Left ventricle myocardium inferior (tissue), 1 donor: ENCODE results near the gene ACO1. TPM values are rescaled to one million over a fixed set of nuclear protein-coding genes. Genes with fewer than 3 reads are reported as not detected.

Experiments used
- DNase-seq: peaks from one replicate; pipeline ENCODE4 v3.0.0-alpha.2; 2020
- H3K27ac ChIP-seq: fragments of 200-600 bp; replicated peaks from 2 replicates; pipeline ENCODE4 v1.8.0; 2021
- H3K27me3 ChIP-seq: fragments of 200-600 bp; 2 replicates; pipeline ENCODE4 v1.8.0; 2021; ENCODE audit warnings: low read depth
- H3K36me3 ChIP-seq: fragments of 200-600 bp; 2 replicates; pipeline ENCODE4 v1.8.0; 2021
- H3K4me1 ChIP-seq: fragments of 200-600 bp; 2 replicates; pipeline ENCODE4 v1.8.0; 2021
- H3K4me3 ChIP-seq: fragments of 200-600 bp; 2 replicates; pipeline ENCODE4 v1.8.0; 2021; ENCODE audit warnings: mild to moderate bottlenecking, moderate library complexity
- H3K9me3 ChIP-seq: fragments of 200-600 bp; replicated peaks from 2 replicates; pipeline ENCODE4 v1.8.0; 2021
- intact Hi-C: fragments of 100-400 bp; cut with micrococcal nuclease; formaldehyde crosslinking; loops from one replicate; pipeline ENCODE4 v1.11.0; 2022
- long read RNA-seq: library from polyadenylated mRNA; unstranded; transcript quantifications from one replicate; pipeline ENCODE4 v2.0.0, GENCODE V29; 2021
- total RNA-seq: library from RNA; stranded (reverse); fragmentation: NEBNext Ultra II Directional; extraction: Animal tissue kit (Norgen Biotek cat#: 25700); gene quantifications from one replicate; pipeline ENCODE4 v1.2.1, GENCODE V29; 2021
- TF ChIP-seq, protein P1 (sequence below): fragments of 200-600 bp; IDR thresholded peaks from 2 replicates; pipeline ENCODE4 v1.8.0; 2021; ENCODE audit warnings: antibody characterized with exemption, mild to moderate bottlenecking, borderline replicate concordance
- donor health status: DM: no; HTN: yes; CAD: no; lungs with severe emphysema.

Gene ACO1
- total RNA-seq, result 62.7 TPM
- long read RNA-seq, full-length matches to known transcripts, result 272 of 304 reads
- long read RNA-seq, partial matches to known transcripts, result 25 of 304 reads
- long read RNA-seq, other reads (novel, unspliced or antisense), result 7 of 304 reads

DNA sequence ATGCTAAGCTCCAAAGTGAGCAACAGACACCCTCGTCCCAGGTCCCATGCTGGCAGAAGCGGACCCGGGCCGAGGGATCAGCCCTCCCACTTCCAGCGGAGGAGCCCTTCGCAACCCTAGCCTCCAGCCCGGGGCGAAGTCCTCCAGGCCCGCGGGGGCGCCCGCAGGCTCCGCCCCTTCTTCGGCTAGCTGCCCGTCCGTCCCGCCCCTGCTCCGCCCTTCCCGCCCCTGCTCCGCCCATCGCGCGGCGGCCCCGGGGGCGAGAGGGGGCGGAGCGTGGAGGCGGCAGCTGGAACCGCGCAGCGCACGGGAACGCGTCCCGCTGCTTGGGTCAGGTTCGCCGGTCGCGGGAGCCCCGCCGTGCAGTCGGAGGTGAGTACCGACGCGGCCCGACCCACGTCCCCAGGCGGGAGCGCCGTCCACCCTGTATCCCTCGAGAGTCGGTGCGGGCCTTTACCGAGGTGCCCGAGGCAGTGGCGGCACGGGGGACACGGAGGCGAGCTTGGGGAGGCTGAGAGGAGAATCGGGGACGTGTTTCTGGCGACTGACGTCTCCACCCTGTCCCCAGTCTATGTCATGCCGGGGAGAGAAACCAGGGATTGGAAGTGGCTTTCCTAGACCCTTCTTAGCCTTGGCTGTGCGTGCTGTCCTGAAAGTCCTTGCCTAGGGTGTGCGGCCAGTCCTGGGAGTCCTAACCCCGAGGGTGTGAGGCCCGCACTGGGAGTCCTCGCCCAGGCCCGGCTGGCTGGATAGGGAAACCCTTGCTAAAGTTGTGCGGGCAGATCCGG lies at the start of gene ACO1:
TSS of gene ACO1 (plus strand) at position 280 of the 788 bp plus-strand sequence. CDS start 20,864 bp downstream, outside the sequence.
- H3K4me1 ChIP-seq, result peaks cover 49% of the 10 kb centered on the region
- no peaks in the 10 kb centered on the region for H3K27me3 ChIP-seq
- peak within 1 kb of the TSS; percentile 87 for H3K4me3 ChIP-seq
- peak; percentile 92 for DNase-seq
- H3K9me3 ChIP-seq, result no peaks in the 10 kb centered on the region
- H3K36me3 ChIP-seq, result no peaks in the 10 kb centered on the region
- TF ChIP-seq, protein P1, sequence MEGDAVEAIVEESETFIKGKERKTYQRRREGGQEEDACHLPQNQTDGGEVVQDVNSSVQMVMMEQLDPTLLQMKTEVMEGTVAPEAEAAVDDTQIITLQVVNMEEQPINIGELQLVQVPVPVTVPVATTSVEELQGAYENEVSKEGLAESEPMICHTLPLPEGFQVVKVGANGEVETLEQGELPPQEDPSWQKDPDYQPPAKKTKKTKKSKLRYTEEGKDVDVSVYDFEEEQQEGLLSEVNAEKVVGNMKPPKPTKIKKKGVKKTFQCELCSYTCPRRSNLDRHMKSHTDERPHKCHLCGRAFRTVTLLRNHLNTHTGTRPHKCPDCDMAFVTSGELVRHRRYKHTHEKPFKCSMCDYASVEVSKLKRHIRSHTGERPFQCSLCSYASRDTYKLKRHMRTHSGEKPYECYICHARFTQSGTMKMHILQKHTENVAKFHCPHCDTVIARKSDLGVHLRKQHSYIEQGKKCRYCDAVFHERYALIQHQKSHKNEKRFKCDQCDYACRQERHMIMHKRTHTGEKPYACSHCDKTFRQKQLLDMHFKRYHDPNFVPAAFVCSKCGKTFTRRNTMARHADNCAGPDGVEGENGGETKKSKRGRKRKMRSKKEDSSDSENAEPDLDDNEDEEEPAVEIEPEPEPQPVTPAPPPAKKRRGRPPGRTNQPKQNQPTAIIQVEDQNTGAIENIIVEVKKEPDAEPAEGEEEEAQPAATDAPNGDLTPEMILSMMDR, result no peak
- intact Hi-C loops, result loop anchor here (10.0 kb wide), 1 partner anchor 50 kb away; no protein-coding TSS in a partner anchor
- H3K27ac ChIP-seq, result peak within 1 kb of the TSS; percentile 90

DNA sequence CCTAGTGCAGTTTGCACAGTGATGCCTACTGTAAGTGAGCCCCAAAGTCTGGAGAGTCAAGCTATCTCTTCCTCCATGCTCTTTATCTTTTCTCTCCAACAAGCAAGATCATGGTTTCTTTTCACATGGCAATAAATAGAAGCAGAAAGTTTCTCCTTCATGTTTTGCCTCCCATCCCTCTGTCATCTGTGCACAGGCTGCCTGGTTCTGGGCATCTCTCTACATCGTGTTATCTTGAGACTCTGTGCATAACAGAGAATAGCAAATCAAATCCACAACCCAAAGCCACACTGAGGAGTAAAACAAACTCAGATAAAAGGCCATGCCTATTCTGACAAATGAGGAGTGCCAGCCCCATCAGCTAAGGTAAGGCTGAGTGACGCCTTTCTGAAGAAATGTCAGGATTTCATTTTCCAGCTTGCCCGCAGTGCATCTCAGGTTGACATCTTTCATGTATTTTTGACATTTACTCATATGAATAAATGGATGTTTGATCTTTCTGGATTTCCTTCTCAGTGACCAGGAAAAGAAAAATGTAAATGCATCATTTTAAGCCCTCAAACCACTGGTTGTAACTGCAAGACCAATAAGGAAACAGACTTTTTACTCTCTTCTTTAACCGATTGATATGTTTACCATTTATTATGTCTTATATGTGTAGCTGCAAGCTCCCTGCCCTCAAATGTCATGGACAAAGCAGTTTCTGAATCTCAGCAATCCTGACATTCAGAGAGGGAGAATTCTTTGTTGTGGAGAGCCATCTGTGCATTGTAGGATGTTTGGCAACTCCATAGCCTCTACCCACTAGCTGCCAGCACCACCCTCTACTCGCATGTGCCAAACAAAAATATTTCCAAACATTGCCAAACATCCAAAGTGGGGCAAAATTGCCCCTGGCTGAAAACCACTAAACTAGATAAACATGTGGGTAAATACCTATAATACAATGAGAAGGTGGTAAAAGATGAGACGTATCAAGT lies 49.2 kb upstream of the ACO1 start:
- intact Hi-C loops, result no loop called here
- TF ChIP-seq, protein P1, result no peak

GRCh38 chr9:32339424-32339823 lies 45.0 kb upstream of the ACO1 start:
- TF ChIP-seq, protein P1, result no peak
- no peak overlapping the region for H3K4me3 ChIP-seq
- no peaks in the 10 kb centered on the region for H3K36me3 ChIP-seq
- H3K27ac ChIP-seq, result no peak overlapping the region
- H3K27me3 ChIP-seq, result no peaks in the 10 kb centered on the region
- H3K4me1 ChIP-seq, result no peaks in the 10 kb centered on the region
- intact Hi-C loops, result no loop called here
- no peak for DNase-seq
- no peaks in the 10 kb centered on the region for H3K9me3 ChIP-seq

More for the DNA sequence above, 49.2 kb upstream of the ACO1 start:
- DNase-seq, result no peak
- Histone ChIP-seq H3K27ac (no peak overlapping the region), H3K27me3 (no peaks in the 10 kb centered on the region), H3K9me3 (no peaks in the 10 kb centered on the region), H3K36me3 (no peaks in the 10 kb centered on the region), H3K4me1 (no peaks in the 10 kb centered on the region), H3K4me3 (no peak overlapping the region)

DNA sequence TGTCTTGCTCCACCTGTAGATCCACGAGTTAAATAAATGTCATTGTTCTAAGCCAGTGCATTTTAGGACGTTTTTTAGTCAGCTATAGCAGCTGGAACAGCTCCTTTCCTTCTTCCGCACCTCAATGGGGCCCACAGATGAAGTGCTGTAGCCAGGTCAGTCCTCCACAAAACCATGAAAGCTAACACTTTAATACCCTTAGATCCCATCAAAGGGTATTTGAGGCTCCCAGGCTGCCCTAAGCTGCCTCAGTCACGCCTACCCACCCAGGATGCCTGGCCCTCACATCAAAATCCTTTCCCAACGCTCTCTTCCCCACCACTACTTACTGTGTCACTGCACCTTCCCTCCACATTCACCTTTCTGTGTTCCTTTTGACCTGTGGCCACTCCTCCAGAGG lies 44.1 kb upstream of the ACO1 start:
- TF ChIP-seq, protein P1, result no peak
- H3K36me3 ChIP-seq, result no peaks in the 10 kb centered on the region
- intact Hi-C loops, result no loop called here
- H3K4me3 ChIP-seq, result no peak overlapping the region
- H3K27ac ChIP-seq, result no peak overlapping the region
- DNase-seq, result no peak
- no peaks in the 10 kb centered on the region for H3K9me3 ChIP-seq
- no peaks in the 10 kb centered on the region for H3K4me1 ChIP-seq
- H3K27me3 ChIP-seq, result no peaks in the 10 kb centered on the region

DNA sequence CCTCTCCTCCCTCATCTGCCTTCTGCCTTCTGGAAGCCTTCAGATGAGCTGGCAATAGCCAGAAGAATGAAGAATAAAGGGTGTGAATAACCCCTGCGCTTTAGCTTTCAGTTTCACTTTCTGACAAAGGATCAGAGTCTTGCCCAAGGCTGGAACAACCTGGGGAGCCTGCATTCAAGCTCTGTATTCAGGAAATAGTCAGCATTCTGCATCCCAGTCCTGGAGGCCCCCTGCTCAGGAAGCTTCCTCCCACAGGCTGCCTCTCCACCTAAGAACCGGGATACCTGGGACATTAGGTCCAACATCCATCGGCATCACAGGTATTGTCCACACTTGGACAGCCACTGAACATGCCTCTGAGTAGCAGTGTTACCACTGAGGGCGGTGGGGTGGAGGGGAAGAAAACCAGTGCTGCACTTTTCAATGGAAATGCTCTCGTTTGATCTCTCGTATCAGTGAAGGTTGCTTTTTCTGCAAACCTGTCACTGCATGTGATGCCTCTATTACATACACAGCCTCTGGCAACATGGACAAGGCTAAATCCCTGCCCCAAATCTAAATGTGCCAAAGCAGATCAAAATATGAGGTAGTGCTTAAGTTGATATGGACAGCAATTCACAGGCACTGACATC lies 39.8 kb upstream of the ACO1 start:
- H3K27me3 ChIP-seq, result no peaks in the 10 kb centered on the region
- no peaks in the 10 kb centered on the region for H3K4me1 ChIP-seq
- H3K36me3 ChIP-seq, result no peaks in the 10 kb centered on the region
- H3K4me3 ChIP-seq, result no peak overlapping the region
- intact Hi-C loops, result no loop called here
- no peak overlapping the region for H3K27ac ChIP-seq
- H3K9me3 ChIP-seq, result no peaks in the 10 kb centered on the region
- no peak for DNase-seq
- TF ChIP-seq, protein P1, result no peak
